Measurements from ENCODE around the gene CDH19.

The CDH19 gene, protein sequence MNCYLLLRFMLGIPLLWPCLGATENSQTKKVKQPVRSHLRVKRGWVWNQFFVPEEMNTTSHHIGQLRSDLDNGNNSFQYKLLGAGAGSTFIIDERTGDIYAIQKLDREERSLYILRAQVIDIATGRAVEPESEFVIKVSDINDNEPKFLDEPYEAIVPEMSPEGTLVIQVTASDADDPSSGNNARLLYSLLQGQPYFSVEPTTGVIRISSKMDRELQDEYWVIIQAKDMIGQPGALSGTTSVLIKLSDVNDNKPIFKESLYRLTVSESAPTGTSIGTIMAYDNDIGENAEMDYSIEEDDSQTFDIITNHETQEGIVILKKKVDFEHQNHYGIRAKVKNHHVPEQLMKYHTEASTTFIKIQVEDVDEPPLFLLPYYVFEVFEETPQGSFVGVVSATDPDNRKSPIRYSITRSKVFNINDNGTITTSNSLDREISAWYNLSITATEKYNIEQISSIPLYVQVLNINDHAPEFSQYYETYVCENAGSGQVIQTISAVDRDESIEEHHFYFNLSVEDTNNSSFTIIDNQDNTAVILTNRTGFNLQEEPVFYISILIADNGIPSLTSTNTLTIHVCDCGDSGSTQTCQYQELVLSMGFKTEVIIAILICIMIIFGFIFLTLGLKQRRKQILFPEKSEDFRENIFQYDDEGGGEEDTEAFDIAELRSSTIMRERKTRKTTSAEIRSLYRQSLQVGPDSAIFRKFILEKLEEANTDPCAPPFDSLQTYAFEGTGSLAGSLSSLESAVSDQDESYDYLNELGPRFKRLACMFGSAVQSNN

DNA sequence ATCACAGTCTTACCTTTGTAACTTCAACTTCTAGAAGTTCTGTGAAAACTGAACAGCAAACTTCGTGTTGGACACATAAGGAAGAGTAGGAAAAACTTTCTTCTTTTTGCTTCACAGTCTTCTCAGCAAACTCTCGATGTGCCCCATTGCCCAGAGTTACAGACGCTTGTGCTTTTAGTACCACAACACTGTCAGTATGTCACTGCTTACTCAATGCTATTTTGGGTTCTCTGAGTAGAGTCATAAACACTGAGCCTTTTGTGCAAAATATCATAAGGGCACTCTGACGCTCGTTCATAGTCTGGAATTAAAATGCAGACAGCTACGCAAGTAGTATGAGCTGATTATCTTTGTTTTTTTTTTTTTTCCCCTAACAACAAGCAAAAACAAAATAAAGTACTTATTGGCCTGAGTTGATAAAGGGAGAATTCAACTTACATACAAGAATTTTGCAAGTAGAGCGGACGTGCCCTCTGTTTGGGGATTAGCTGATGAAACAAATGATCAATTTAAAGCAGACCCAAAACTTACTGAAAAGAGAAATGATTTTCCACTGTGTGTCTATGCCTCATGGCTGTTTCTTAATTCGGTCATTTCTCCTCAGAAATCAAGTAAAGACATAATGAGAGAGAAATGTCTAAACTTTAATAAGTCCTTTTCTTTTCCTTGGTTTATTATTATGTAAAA is at the start of gene CDH19:
TSS of gene CDH19 (minus strand) at position 150 of the 687 bp plus-strand sequence. CDS start 31,886 bp downstream, outside the sequence.
- no peak for DNase-seq

DNA sequence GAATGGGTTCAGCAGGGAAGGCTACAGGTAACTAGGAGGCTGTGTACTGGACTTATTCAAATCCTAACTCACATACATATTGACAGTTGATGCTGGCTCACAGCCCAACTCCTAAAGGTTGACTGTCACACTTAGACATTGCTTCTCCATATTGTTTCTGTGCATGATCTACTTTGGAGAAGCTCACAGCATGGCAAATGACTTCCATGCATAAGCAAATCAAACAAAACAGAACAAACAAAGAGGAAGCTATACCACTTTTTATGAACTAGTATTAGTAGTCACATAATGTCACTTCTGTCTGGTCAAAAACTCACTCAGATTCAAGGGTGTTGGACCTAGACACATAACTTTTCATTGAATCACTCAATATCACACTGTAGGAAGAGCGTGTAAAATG is 43.8 kb upstream of the CDH19 start:
- no peak for DNase-seq

DNA sequence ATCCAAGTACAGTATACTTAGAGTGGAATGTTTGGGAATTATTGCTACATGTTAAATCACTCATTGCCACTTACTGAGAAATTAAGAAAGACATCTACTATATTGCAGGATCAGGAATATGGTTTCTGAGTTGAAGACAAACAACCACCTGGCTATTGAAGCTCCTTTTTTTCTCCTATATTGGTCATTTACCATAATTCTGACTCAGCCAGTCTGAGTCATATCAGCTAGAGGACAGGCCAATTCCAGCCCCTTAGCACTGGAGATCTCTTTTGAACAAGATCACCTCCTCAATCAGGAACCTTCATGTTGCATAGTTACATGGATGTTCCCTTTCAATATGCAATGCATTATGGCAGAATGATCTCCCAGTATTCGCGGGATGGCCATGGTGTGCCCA is 42.7 kb upstream of the CDH19 start:
- DNase-seq: no peak

DNA sequence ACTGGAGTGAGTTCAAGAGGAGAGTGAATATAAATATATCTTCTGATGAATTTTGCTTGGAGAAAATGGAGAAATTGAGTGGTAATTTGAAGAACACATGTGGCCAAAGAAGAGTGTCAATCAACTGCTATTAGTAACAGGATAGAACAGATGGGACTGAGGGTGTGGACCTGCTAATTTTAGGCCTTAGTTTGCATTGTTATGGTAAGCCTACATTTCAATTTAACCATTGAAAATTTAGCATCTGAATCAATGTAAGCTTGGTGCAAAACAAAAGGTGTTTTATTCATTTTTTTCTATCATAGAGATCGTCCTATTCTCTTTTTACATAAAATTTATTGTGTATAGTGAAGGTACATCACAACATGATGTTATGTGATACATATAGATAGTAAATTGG is 42.1 kb upstream of the CDH19 start:
- no peak for DNase-seq

DNA sequence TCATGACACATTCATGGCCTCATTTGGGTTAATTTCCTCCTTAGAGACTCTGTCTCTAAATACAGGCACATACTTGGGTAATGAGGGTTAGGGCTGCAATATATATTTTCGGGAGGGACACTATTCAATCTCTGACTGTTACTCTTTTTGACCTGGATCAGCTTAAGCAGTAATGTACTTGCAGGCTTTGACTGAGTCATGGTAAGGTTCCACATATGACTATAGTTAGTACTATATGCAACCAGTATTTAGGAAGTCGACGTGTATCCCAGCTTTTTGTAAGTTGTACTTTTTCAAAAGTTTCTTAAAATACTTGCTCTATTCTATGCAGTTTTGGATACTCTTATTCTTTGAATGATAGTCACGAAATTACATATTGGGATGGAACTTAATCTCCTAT is 37.2 kb upstream of the CDH19 start:
- no peak for DNase-seq

DNA sequence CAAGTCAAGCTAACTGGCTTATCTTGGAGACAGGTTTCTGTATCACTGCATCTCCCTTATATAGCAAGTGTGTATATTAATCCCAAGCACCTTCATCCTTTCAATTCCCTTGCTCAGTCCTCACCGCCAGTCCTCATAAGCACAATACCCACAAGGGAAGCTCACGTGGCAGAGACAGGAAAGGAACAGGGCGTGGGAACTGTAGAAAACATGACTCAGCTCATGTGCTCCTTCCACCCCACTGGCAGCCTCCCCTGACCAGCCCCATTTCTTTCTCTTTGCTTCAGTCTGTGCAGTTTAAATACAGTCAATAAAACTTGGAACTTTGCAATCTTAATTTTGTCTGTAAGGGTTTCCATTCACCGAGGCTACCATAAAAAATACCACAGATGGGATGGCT is 36.5 kb upstream of the CDH19 start:
- no peak for DNase-seq

DNA sequence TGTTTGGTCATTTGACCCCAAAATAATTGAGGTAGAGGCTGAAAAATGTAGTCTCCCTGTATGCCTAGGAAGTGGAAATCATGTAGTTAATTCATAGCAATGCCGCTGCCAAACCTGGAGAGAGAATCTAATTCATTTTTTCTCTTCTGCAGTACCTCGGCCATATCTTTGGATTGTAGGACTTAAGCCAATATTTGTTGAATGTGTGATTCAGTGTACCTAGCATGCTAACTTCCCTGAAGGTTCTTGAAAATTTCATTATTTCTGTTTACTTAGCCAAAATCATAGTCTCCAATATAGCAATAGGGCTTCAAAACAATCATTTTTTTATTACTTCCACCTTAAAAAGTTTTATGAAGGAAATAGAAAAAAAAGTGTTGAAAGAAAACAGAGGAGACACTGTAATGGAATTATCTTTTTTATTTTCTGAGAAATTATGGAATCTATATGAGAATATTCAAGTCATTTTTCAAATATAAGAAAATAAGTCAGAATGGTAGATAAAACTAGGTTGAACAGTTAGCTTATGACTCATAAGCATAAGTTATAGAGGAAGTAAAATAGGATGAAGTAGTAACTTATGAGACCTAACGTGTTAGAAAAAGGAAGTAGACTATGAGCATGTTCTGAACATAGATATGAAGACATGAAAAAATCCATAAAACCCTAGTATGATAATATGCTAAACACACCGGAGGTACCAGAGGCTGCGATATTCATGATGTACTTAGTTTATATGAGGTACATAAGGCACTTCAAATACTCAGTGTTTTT is 35.2 kb upstream of the CDH19 start:
- no peak for DNase-seq

DNA sequence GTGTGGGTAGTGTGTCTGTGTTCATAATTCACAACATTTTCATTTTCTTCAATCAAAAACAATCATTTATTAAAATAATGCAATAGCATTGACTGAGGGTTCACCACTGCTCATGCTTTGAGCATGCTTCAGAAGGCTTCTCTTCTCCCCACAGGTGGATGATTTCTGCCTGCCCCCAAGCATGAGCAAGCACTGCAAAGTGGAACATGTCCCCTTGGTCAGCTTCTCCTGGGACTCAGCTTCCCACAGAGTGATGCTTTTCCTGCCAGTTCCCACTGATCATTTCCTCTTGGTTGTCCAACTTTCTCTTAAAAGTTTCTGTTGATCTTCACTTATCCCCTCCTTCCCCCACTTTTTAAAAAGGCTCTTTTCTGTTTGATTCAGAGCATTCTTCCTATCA is 31.5 kb upstream of the CDH19 start:
- no peak for DNase-seq

DNA sequence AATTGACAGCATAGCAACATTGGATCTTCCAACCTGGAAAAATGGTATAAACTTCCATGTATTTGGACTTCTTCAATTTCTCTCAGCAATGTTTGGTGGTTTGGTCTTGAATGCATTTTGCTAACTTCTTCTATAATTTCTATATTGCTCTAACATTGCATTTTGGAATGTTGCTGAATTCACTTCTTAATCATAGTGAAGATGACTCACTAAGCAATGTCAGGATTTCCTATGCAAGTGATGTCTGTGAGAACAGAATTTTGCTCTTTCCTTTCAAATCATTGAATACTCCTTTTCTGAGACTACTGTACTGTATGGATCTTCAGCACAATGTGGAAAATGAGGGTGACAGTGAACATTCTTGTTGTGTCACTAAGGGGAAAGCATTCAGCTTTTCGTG is 28.9 kb upstream of the CDH19 start:
- no peak for DNase-seq

DNA sequence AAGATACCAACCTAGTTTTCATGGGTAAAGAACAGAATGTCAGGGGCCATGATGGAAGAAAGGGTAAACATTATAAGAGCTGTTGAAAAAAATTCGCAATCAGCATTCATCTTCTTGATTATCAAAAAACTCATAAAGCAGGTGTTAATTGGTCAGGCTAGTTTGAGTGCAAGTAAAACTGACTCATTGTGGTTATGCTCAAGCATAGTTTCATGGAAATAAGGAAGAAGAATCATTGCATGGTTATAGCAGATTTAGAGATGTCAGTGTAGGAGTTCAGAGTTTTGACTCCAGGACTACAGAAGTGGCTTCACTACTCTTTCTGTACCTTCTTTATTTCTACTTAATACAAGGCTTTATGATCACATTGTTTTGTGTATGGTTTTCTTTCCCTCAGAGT is 26.9 kb upstream of the CDH19 start:
- no peak for DNase-seq

DNA sequence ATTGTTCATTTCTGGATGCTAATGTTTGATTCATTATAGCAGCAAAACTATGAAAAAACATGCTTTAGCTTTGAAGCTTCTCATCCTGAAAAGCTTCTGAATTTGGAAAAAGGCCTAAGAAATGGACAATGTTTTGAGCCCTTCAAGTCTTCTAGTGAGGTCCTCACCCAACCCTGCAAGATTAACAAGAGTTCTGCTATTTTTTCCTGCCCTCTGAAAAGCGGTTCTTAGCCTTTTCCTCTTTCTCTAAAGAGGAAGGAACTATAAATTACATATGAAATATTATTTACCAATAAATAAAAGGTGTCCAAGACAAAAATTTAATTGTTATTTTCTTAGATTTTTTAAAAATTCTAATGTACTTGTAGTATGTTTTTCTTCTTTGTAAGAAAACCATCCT is 19.9 kb upstream of the CDH19 start:
- DNase-seq: no peak

DNA sequence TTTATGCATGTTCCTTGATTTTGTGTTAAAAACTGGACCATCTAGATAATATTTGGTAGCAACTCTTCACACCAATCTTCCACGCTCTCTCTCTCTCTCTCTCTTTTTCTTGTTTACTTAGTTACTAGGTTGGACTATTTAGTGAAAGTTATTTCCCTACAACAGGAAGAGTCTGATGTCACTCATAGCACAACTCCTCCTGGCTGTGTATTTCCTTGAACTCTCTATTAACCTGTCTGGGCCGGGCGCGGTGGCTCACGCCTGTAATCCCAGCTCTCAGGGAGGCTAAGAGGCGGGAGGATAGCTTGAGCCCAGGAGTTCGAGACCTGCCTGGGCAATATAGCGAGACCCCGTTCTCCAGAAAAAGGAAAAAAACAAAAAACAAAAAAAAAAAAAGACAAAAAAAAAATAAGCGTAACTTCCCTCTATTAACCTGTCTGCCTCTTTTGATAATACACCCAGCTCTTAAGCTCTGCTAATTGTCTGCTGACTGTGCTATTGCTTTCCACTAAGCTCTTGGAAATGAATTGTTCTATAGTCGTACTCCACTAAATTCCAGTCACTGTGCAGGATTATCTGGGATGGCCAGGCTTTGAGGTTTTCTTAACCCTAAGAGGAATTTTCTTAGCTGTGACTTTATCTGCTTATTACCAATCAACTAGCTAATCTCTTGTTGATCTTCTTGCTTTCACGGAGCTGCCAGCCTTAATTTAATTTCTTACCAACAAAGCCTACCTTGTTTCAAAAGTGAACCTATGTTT is 18.1 kb upstream of the CDH19 start:
- DNase-seq: no peak

DNA sequence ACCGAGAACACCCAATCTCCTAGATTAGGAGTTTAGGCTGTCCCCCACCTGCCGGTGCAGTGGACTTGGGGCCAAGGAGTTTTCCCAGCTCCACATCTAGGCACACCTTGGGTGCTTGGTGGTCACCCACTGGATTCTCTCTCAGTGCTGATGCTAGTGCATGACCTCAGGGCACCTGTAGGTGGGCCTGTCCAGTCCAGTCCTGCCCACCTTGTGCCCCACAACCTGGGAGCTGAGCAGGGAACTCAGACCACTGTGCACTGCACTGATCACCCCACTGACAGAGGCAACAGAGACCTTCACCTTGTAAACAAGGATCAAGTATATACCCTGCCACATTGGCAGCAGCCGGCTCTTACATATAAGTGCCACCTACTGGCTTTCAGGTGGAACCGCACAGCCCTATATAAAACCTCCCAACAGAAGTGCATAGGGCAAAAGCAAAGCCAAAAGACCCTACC is 12.7 kb upstream of the CDH19 start:
- no peak for DNase-seq

DNA sequence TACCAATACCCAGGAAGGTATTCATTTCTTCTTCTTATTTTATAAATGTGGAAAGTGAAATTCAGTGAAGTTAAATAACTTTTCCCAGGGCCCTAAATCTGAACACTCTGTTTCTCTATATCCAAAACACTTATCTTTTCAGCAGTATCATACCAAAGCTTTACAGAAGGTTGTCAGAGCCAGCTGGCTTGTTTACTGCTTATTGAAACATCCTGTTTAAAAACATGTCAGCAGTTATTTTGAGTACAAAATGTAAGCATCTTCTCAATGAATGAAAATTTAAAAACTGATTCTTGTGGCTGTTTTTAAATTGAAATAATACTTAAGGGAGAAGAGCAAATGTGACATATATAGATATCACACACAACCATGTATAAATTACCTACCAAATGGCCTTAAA is 11.3 kb upstream of the CDH19 start:
- no peak for DNase-seq

DNA sequence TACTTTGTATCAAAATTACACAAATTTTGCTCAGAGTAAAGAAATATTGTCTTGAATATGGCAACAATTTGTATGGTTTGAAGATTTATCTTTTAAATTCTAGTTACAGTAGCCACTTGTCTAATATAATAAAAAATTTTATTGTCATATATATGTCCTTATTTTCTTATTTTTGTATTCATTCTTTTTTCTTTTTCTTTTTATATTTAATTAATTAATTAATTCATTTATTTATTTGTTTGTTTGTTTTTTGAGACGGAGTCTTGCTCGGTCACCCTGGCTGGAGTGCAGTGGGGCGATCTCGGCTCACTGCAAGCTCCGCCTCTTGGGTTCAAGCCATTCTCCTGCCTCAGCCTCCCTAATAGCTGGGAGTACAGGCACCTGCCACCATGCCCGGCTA is 3.7 kb upstream of the CDH19 start:
- DNase-seq: no peak

DNA sequence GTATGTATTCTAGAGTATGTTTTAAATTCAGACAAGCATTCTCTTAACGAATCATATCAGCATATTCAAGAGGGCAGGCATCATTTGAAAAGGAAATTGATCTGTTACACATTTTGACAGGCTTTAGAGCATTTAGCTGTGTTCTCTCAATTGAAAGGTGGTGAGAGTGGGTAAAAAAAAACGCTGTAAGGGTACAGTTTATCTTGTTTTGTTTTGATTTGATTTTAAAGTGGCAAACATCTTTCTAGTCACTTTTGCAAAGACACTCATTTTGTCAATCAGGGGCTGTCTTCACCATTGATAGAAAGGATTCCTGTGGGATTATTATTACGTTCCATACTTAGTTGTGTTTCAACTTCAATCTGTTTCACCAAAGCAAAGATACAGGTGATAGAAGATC is 2.2 kb downstream of the CDH19 start:
- DNase-seq: no peak

DNA sequence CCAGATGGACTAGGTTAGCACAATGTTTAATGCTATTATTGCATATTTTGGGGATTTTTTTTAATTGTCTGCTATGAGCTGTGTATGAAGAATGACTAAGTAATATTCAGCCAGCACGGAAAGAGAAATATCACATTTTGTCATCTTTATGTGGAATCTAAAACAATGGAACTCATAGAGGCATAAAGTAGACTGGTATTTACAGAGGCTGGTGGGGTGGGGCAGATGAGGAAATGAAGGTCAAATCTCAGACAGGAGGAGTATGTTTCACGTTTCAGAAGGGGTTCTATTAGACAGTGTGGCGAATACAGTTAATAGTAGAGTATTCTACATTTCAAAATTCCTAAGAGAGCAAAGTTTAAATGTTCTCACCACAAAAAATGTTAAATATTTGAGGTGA is 4.7 kb downstream of the CDH19 start:
- no peak for DNase-seq

DNA sequence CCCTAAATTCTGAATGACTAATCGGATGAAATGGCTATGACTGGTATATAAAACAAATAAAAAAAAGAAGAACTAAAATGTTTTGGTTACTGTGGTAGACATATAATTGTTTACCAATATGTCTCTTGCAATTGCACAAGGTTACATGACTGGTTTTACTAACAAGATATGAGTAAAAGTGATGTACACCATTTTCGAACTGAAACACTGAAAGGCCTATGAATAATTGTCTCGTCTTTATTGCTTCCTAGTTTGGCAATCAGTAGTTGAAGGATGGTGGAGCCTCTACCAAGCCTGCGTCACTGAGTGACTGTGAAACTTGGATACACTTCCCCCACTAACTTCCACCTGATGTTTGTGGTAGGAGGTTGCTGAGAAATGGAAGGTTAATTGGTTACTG is 16.5 kb downstream of the CDH19 start:
- no peak for DNase-seq

DNA sequence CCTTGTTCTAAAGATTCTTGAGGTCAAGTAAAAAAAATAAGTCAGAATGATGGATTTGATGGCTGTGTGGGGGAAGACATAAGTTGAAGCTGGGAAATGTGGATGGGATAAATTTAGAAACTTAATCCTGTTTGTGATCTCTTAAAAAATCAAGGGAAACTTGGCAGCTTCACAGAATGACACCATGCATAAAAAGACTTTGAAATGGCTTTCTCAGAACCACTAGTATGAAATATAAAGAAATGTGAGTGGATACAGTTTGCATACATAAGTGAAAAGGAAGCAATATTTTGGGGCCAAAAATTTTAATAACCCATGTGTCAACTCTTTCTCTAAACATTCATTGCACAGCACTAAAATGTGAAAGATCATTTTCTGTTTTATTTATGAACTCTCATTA is 21.7 kb downstream of the CDH19 start:
- DNase-seq: no peak

DNA sequence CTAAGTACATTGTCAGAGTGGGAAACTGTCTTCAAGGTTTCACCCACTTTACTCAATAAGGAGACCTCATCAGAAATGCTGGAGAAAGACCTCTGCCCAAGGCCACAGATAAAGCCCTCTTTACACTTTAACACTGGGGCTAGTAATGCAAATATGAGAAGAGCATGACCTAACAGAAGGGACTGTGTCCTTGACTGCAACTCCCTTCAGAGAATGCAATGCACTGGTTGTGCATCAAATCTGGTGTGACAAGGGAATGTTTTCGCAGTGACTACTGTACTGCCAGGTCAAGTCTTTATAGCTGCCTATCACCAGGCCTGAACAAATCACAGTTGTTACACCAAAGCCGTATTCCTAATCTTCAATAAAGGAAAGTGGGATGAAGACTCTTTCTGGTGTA is 28.6 kb downstream of the CDH19 start:
- DNase-seq: no peak

DNA sequence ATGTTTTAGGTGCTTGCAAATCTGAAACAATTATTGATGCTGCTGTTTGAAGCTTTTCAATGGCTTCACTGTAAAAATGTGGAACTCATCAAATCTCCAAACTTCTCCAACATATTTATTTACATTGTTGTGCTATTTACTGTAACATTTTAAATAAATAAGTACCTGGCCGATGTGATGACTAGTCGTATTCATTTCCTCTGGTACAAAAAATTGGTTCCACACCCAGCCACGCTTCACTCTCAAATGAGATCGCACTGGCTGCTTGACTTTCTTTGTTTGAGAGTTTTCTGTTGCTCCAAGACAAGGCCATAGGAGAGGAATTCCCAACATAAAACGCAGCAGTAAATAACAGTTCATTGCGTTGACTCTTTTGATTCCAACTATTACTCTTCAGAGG is 32.0 kb downstream of the CDH19 start:
- no peak for DNase-seq

DNA sequence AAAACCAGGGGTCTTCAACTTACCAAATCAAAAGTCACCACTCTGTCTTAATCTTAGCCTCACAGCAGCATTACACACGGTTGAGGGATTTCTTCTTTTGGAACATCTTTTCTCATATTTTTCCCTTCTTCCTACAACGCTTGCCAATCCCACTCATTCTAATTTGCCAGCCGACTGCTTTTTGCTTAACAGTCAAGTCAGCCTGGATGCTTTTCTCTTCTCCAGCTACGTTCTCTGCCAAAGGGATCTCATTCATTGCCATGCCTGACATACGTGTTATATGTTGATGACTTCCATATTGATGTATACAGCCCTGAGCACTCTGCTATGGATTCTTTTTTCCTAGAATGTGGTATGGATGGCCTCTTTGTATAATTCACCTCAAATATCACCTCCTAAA is 37.3 kb downstream of the CDH19 start:
- no peak for DNase-seq
